SK-MEL-5 (cell line): ENCODE results near the gene DBX2. TPM values are rescaled to one million over a fixed set of nuclear protein-coding genes. Genes with fewer than 3 reads are reported as not detected.
"Not testable (repeated sequence)": the region's sequence is repeated elsewhere in the genome, so short reads cannot be mapped to it uniquely, and the experiment has no call there.

ENCODE experiments used
- DNase-seq: peaks from one replicate; pipeline ENCODE4 v3.0.0-alpha.2; 2016; ENCODE audit warnings: low read depth, low spot score
- in situ Hi-C: cut with HindIII; loops from 2 replicates; pipeline ENCODE4 v1.10.0; 2016; ENCODE audit warnings: low sequenced_read_pairs, high pct_unique_total_duplicates, low pct_unique_long_range_greater_than_20kb
- total RNA-seq: library from RNA; depleted of rRNA; stranded (reverse); fragments of >200 nt; shearing (Covaris generic); gene quantifications from 2 replicates; pipeline ENCODE4 v1.2.3, GENCODE V29; 2014; rRNA removed

Gene DBX2
- total RNA-seq, 1 experiment from 2014 or later = not detected

- in situ Hi-C loops = no loop called here
- DNase-seq = no peak
Measured at GRCh38 chr12:45034861-45035265, 16.0 kb downstream of the DBX2 start.

- in situ Hi-C loops = no loop called here
- no peak for DNase-seq
Measured at GRCh38 chr12:45017916-45018315, 33.0 kb downstream of the DBX2 start.

- in situ Hi-C loops = no loop called here
- DNase-seq = no peak
Measured at GRCh38 chr12:45014396-45014795, 36.5 kb downstream of the DBX2 start.

GRCh38 chr12:45012749-45013148, 38.1 kb downstream of the DBX2 start:
- no peak for DNase-seq
- in situ Hi-C loops = no loop called here

GRCh38 chr12:45010059-45010458, 40.8 kb downstream of the DBX2 start:
- in situ Hi-C loops = no loop called here
- no peak for DNase-seq

GRCh38 chr12:45008211-45008610, 42.7 kb downstream of the DBX2 start:
- in situ Hi-C loops = no loop called here
- DNase-seq = no peak

- DNase-seq = no peak
- in situ Hi-C loops = no loop called here
Measured at GRCh38 chr12:44999355-44999754, 51.5 kb downstream of the DBX2 start.

GRCh38 chr12:44993161-44993560, 57.7 kb downstream of the DBX2 start:
- in situ Hi-C loops = no loop called here
- no peak for DNase-seq

- in situ Hi-C loops, DNase-seq: not testable (repeated sequence)
Measured at GRCh38 chr12:44984863-44985262, 66.0 kb downstream of the DBX2 start.

- in situ Hi-C loops = no loop called here
- DNase-seq = no peak
Measured at GRCh38 chr12:44979918-44980317, 71.0 kb downstream of the DBX2 start.

GRCh38 chr12:44976246-44976645, 74.7 kb downstream of the DBX2 start:
- DNase-seq = no peak
- in situ Hi-C loops = no loop called here

GRCh38 chr12:44972746-44973421, 78.0 kb downstream of the DBX2 start:
- peak; percentile 61 for DNase-seq
- in situ Hi-C loops = no loop called here

- no peak for DNase-seq
- in situ Hi-C loops = no loop called here
Measured at GRCh38 chr12:44968965-44969364, 81.9 kb downstream of the DBX2 start.

Other genes with a start within 250 kb of the DBX2 start
- gene NELL2, start 174.8 kb downstream of the DBX2 start, total RNA-seq = 0.21 and 0.45 TPM in 2 replicates
- 30.2 and 33.4 TPM in 2 replicates for gene ANO6, start 165.0 kb upstream of the DBX2 start, total RNA-seq